ENCODE results near the gene ENDOG.

ENDOG gene

DNA sequence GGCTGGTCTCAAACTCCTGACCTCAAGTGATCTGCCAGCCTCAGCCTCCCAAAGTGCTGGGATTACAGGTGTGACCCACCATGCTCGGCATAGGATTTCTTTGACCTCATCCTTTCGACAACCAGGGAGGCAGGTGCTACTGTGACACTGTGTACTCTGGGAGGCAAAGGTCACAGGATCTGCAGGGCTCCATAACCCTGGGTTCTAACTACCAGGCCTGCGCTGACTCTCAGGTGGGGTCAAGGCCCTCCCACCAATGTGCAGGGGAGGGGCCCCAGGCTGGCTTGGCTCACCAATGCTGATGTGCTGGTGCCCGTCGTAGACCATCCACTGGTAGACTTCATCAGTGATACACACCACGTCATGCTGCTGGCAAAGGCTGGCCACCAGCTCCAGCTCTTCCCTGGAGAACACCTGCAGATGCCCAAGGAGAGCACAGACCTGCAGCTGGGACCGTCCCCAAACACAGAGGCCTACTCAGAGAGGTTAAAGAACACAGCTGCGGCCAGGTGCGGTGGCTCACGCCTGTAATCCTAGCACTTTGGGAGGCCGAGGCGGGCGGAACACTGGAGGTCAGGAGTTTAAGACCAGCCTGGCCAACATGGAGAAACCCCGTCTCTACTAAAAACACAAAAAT is 18.3 kb downstream of the ENDOG start:
- TF ChIP-seq POLR2AphosphoS5 (IDR thresholded peaks at IDR 0.05; ENCODE audit: low read depth, low read length) (no peak), FOXP2 (optimal IDR thresholded peaks at IDR 0.05; ENCODE audit: borderline replicate concordance, extremely low read depth, extremely low read length, insufficient read depth) (no peak), SIN3A (IDR thresholded peaks at IDR 0.05; ENCODE audit: borderline replicate concordance, insufficient read depth, low read length) (no peak), TAF1 (IDR thresholded peaks at IDR 0.05; ENCODE audit: borderline replicate concordance, insufficient read depth, low read length) (no peak)
- TF ChIP-seq, protein P1, sequence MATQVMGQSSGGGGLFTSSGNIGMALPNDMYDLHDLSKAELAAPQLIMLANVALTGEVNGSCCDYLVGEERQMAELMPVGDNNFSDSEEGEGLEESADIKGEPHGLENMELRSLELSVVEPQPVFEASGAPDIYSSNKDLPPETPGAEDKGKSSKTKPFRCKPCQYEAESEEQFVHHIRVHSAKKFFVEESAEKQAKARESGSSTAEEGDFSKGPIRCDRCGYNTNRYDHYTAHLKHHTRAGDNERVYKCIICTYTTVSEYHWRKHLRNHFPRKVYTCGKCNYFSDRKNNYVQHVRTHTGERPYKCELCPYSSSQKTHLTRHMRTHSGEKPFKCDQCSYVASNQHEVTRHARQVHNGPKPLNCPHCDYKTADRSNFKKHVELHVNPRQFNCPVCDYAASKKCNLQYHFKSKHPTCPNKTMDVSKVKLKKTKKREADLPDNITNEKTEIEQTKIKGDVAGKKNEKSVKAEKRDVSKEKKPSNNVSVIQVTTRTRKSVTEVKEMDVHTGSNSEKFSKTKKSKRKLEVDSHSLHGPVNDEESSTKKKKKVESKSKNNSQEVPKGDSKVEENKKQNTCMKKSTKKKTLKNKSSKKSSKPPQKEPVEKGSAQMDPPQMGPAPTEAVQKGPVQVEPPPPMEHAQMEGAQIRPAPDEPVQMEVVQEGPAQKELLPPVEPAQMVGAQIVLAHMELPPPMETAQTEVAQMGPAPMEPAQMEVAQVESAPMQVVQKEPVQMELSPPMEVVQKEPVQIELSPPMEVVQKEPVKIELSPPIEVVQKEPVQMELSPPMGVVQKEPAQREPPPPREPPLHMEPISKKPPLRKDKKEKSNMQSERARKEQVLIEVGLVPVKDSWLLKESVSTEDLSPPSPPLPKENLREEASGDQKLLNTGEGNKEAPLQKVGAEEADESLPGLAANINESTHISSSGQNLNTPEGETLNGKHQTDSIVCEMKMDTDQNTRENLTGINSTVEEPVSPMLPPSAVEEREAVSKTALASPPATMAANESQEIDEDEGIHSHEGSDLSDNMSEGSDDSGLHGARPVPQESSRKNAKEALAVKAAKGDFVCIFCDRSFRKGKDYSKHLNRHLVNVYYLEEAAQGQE (IDR thresholded peaks at IDR 0.05; ENCODE audit: insufficient read depth in 1 of 2, low read depth in 2 of 2, low read length in 2 of 2) = no peak

DNA sequence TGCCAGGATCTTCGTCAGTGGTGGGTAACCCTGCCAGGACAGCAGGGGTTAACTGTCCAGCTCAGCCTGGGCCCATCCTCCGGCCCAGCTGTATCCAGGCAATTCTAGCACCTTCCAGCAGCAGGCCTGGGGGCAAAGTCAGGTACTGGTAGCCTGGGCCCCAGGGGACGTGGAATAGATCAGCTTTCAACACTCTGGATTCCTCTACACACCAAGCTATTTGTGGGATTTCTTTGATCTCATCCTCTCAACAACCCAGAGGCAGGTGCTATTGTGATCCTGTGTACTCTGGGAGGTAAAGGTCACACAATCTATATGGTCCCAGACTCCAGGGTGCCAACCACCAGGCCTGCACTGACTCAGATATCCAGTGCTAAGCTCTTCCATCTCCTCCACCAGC is 20.0 kb downstream of the ENDOG start:
- no peak for TF ChIP-seq TAF1 (IDR thresholded peaks at IDR 0.05; ENCODE audit: borderline replicate concordance, insufficient read depth, low read length)
- TF ChIP-seq, protein P1 (IDR thresholded peaks at IDR 0.05; ENCODE audit: insufficient read depth in 1 of 2, low read depth in 2 of 2, low read length in 2 of 2) = no peak
- no peak for TF ChIP-seq FOXP2 (optimal IDR thresholded peaks at IDR 0.05; ENCODE audit: borderline replicate concordance, extremely low read depth, extremely low read length, insufficient read depth)
- TF ChIP-seq SIN3A (IDR thresholded peaks at IDR 0.05; ENCODE audit: borderline replicate concordance, insufficient read depth, low read length) = no peak
- TF ChIP-seq POLR2AphosphoS5 (IDR thresholded peaks at IDR 0.05; ENCODE audit: low read depth, low read length) = no peak

- TF ChIP-seq FOXP2 (optimal IDR thresholded peaks at IDR 0.05; ENCODE audit: borderline replicate concordance, extremely low read depth, extremely low read length, insufficient read depth) (no peak), SIN3A (IDR thresholded peaks at IDR 0.05; ENCODE audit: borderline replicate concordance, insufficient read depth, low read length) (no peak), POLR2AphosphoS5 (IDR thresholded peaks at IDR 0.05; ENCODE audit: low read depth, low read length) (no peak), TAF1 (IDR thresholded peaks at IDR 0.05; ENCODE audit: borderline replicate concordance, insufficient read depth, low read length) (no peak)
- TF ChIP-seq, protein P1 (IDR thresholded peaks at IDR 0.05; ENCODE audit: insufficient read depth in 1 of 2, low read depth in 2 of 2, low read length in 2 of 2) = no peak
Measured at GRCh38 chr9:128840524-128840923, 22.2 kb downstream of the ENDOG start.

- TF ChIP-seq FOXP2 (optimal IDR thresholded peaks at IDR 0.05; ENCODE audit: borderline replicate concordance, extremely low read depth, extremely low read length, insufficient read depth) (no peak), TAF1 (IDR thresholded peaks at IDR 0.05; ENCODE audit: borderline replicate concordance, insufficient read depth, low read length) (no peak), SIN3A (IDR thresholded peaks at IDR 0.05; ENCODE audit: borderline replicate concordance, insufficient read depth, low read length) (no peak), POLR2AphosphoS5 (IDR thresholded peaks at IDR 0.05; ENCODE audit: low read depth, low read length) (no peak)
- TF ChIP-seq, protein P1 (IDR thresholded peaks at IDR 0.05; ENCODE audit: insufficient read depth in 1 of 2, low read depth in 2 of 2, low read length in 2 of 2) = no peak
Measured at GRCh38 chr9:128841694-128842492, 23.6 kb downstream of the ENDOG start.
